Omental fat pad (tissue), 4 donors: ENCODE measurements around the gene KCNA3. TPM values are rescaled to one million over a fixed set of nuclear protein-coding genes. Genes with fewer than 3 reads are reported as not detected.

Experiments
- ATAC-seq: fragments of 150-250 bp; one replicate; pipeline ENCODE4 v1.9.1; 2016; ENCODE audit warnings: mild to moderate bottlenecking, moderate library complexity; ENCODE audit not compliant: low FRiP score
- DNase-seq: peaks from one replicate; pipeline ENCODE4 v3.0.0-alpha.2; 2019; ENCODE audit warnings: low spot score
- CTCF ChIP-seq, 3 donors: fragments of 450-650 bp; IDR thresholded peaks; one replicate each; pipeline ENCODE4 v1.5.1; 2016 to 2017; ENCODE audit warnings: antibody characterized with exemption in 3 of 3, mild to moderate bottlenecking in 3 of 3, moderate library complexity in 2 of 3
- total RNA-seq, 4 donors: library from RNA; depleted of rRNA; stranded (reverse); fragments of >200 nt; gene quantifications; one replicate each; pipeline ENCODE4 v1.1.0, GENCODE V29; 2016

Gene KCNA3
- total RNA-seq, 4 donors from 2014 or later = 1.2 to 5.3 (median 3.3) TPM

- DNase-seq (no peak), ATAC-seq (no peak)
- no peak for TF ChIP-seq CTCF (IDR thresholded peaks at IDR 0.05)
These were observed 39.3 kb downstream of the KCNA3 start for GRCh38 chr1:110635434-110635833.

- ATAC-seq (peak; percentile 57), DNase-seq (no peak)
- TF ChIP-seq CTCF (IDR thresholded peaks at IDR 0.05) = no peak
These were observed 40.1 kb downstream of the KCNA3 start for GRCh38 chr1:110634455-110635311.

- TF ChIP-seq CTCF (IDR thresholded peaks at IDR 0.05) = no peak
- DNase-seq (no peak), ATAC-seq (no peak)
These were observed 40.7 kb downstream of the KCNA3 start for GRCh38 chr1:110634086-110634454.

- no peak for ATAC-seq
- no peak for TF ChIP-seq CTCF (IDR thresholded peaks at IDR 0.05)
- DNase-seq = no peak
These were observed 41.1 kb downstream of the KCNA3 start for GRCh38 chr1:110633646-110634030.

- DNase-seq (no peak), ATAC-seq (no peak)
- TF ChIP-seq CTCF (IDR thresholded peaks at IDR 0.05) = no peak
These were observed 42.7 kb downstream of the KCNA3 start for GRCh38 chr1:110631836-110632620.

- ATAC-seq (peak; percentile 84), DNase-seq (peak; percentile 70)
- TF ChIP-seq CTCF (IDR thresholded peaks at IDR 0.05) = peak in 1 of 3 donors; percentile 63
These were observed 43.7 kb downstream of the KCNA3 start for GRCh38 chr1:110630839-110631663.
